ENCODE measurements around the gene PCBD2.

GRCh38 chr5:134864707-134865106 lies 40.2 kb upstream of the PCBD2 start:
- TF ChIP-seq CTCF (IDR thresholded peaks at IDR 0.05) (no peak), POLR2AphosphoS5 (IDR thresholded peaks at IDR 0.05) (no peak)

All from sigmoid colon (tissue), 4 donors.